ENCODE data around the gene ELK4.
A peak's percentile ranks its signal among the peaks of the same experiment; 100 is the strongest.

The ELK4 gene

DNA sequence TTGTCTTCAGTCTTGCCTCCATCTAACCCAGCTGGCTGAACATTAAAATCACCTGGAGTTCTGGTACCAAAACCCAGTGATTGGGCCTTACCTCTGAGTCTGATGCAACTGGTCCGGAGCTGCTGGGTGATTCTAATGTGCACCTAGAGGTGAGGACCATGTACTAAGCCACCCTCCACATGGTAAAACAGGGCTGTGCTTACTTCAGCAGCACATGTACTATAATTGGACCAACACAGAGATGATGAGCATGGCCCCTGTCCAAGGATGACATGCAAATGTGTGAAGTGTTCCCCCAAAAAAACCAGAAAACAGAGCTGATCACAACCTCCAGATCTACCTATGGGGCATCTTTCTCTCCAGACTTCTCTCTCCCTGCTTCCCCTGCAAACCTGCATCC is 37.0 kb downstream of the ELK4 start:
- no peak for DNase-seq

DNA sequence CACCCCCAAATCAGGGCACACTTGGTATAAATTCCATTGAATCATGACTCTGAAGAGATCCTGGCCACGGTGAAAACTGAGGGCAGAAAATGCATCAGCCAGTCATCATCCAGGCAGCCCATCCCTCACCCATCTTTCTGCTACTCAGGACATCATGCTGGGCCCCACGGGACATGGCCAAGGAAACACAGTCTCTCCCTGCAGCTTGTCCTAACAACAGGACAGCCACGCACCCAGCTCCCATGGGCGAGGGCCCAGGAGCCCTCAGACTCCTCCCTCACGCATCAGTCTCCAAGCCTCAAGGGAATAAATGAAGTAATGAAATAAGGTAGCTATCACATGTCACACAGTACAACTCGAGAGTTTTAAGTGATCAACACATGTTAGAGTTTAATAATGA is 37.8 kb downstream of the ELK4 start:
- no peak for DNase-seq

DNA sequence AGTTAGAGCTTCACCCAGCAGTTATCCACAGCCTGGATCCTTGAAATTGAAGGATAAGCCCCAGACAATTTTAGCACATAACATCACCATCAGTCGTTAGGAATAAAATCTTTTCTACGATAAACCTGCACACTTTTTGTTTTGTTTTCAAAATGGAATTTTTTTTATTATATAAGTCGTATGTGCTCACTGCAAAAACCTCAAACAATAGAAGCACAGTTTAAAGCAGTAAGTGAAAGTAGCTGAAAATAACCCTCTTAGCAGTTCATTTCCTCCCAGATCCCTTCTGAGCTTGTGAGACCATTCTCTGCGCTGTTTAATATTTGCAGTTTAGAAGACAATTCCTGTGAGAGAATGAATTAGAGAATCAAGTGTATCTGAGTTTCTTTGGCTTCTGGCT is 38.3 kb downstream of the ELK4 start:
- no peak for DNase-seq

DNA sequence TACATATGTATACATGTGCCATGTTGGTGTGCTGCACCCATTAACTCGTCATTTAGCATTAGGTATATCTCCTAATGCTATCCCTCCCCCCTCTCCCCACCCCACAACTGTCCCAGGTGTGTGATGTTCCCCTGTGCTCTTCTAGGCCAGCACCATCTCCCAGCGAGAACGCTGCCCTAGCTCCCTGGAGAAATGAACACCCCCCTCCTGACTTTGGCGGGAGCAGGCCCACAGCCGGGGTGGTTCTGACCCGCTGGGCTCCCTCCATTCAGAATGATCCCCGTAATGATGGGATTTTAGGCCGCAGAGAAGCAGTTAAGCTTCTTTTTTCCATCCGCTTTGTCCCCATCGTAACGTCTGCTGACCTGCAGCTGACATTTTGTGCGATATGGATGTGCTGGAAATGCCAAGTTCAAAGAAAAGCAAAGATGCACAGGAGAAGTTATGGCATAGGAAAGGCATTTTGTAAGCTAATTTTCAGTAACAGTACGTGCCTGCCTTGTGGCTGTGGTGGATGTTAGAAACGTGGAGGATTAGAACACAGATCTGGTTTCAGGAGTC is 39.3 kb downstream of the ELK4 start:
- no peak for DNase-seq

DNA sequence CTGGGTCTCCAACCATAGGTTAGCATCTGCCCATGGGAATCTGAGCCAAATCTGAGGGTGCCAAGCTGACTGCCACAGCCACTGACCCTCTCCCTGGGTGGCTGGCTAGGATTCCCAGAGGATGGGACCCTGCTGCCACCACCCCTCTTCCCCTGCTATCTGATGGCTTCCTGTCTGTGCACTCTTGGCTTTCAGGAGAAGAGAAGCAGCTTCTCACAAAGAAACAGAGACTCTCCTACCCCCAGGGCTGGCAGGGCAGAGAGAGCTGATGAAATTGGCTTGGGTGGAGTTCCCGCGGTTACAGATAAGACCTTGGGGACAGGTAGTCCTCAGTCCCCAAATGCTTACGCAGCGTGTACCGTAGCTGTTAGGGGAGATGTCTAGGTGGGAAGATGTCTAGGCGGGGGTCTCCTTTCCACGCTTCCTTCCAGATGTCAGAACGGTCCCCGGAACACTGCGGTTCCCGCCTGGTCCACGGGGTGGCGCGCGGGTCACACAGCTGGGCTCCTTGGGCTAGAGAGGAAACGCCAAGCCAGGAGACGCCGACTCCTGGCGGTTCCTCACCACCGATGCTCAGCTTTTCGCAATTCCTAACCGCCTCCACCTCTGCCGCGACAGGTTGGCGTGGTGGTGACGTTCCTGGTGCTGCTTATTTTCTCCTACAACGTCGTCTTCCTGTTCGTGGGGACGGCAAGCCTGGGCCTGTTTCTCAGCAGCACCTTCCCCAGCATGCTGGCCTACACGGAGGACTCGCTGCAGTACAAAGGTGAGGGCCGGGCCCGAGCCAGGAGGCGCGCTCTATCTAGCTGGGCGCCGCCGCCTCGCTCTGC is 40.1 kb downstream of the ELK4 start:
- peak; percentile 81 to 89 for DNase-seq

DNA sequence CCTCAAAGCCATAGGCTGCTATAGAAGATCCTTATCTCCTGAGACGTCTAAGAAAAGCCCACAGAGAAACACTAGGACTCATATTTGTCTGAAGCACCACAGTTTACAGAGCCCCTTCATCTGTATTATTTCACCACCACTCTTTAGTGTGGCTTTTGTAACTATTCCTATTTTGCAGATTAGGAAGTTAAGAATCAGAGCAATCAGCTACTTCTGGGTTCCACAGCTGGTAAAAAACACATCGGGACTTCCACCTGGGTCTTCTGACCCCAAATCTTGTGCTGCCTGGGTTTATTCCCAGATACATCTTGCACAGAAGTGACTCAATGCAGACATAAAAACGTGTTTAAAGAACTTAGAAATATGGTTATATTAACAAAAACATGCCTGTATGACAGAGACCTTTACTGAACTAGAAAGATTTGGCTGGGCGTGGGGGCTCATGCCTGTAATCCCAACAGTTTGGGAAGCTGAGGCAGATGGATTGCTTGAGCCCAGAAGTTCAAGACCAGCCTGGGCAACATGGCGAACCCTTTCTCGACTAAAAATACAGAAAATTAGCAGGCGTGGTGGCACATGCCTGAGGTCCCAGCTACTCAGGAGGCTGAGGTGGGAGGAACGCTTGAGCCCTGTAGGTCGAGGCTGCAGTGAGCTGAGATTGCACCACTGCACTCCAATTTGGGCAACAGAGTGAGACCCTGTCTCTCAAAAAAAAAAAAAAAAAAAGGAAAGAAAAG is 40.9 kb downstream of the ELK4 start:
- no peak for DNase-seq

DNA sequence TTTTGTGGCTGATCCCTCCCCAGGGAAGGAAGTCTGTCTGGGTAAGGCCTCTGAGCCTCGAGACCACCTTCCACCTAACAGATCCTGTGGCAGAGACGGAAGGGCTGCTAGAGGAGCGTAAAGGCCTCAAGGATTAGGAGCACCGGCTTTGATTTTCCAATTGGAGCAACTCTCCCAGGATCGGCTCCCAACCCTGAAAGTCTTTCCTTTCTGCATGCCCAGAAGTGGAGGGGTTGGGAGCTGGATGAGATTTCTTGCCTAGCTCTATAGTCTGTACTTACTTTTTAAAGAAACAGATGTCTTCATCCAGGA is 41.4 kb downstream of the ELK4 start:
- DNase-seq: no peak

DNA sequence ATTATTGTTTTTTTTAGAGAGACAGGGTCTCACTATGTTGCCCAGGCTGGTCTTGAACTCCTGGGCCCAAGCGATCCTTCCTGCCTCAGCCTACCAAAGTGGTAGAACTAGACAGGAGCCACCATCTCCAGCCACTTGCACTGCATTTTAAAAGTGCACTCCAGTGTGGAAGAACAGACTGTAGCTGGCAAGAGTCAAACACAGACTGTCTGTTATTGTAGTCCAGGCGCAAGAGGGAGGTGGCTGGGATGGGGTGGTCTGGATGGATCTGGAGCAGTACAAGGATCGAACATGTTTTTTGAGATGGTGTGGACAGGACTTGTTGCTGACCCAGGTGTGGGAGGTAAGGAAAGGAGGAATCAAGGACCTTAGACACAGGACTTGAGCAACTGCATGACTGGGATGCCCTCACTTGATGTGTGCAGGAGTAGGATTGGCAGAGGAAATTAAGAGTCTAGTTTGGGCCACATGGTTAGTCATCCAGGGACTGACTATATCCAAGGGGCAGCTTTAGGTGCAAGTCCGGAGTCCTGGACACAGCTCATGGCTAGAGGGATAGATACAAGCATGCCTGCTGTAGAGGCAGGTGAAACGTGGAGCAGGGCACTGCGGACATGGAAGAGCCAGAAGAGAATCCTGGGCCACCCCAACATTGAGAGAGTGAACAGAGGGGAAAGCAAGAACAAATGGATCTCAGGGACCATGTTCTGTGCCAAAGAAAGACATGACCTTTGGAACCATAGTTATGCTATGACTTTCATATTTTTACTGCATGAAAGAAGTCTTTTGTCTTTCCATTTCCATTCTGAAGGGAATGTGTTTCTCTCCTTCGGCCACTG is 42.0 kb downstream of the ELK4 start:
- DNase-seq: no peak

DNA sequence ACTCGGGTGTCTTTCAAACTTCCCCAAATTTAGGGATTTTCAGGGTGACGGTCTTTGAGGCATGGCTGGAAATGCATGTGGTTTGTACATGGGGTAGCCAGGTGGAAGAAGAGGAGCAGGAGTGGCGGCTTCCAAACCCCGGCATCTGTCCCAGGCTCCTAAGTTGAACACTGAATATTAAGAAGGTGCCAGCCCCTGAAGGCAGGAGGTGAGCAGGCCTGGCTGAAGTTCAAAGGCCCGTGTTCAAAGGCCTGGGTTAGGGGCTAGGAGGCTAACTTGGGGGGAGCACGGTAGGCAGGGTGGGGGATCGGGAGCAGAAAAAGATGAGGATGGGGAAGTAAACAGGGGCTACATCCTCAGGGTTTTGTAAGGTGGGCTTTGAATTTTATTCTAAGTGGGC is 42.8 kb downstream of the ELK4 start:
- DNase-seq: no peak

DNA sequence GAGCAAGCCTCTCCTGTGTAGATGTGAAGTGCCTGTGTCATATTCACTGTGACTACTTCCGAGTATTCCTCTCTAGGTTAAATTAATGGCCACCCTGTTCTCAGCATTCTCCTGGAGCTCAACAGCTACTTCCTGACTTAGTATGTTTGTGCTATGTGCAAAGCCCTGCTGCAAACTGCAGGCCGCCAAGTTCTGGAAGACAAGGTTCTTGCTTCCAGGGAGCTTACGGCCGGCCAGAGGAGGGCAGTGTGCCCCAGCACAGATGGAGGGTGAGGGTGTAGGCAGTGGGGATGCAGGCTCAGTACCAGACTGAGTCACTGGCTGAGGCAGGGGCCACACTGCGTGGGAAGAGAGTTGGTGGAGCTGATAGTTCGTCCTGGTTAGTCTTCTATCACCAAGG is 43.2 kb downstream of the ELK4 start:
- DNase-seq: no peak

DNA sequence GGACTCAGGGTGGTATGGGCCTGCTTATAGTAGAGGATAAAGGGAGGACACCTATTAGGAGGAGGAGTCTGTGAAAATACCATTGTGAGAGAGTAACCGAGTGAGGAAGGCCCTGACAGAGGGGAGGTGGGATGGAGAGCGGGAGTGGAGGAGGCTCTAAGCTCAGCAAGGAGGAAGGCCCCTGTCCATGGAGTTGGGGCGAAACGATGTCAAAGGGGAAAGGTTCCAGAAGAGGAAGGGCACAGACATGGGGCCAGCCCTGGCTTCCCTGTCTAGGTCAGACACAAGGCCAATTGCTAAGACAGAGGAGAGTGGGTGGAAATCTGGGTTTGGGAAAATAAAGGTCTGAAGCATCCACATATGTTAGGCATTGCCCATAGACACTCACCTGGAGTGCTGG is 44.2 kb downstream of the ELK4 start:
- DNase-seq: no peak

DNA sequence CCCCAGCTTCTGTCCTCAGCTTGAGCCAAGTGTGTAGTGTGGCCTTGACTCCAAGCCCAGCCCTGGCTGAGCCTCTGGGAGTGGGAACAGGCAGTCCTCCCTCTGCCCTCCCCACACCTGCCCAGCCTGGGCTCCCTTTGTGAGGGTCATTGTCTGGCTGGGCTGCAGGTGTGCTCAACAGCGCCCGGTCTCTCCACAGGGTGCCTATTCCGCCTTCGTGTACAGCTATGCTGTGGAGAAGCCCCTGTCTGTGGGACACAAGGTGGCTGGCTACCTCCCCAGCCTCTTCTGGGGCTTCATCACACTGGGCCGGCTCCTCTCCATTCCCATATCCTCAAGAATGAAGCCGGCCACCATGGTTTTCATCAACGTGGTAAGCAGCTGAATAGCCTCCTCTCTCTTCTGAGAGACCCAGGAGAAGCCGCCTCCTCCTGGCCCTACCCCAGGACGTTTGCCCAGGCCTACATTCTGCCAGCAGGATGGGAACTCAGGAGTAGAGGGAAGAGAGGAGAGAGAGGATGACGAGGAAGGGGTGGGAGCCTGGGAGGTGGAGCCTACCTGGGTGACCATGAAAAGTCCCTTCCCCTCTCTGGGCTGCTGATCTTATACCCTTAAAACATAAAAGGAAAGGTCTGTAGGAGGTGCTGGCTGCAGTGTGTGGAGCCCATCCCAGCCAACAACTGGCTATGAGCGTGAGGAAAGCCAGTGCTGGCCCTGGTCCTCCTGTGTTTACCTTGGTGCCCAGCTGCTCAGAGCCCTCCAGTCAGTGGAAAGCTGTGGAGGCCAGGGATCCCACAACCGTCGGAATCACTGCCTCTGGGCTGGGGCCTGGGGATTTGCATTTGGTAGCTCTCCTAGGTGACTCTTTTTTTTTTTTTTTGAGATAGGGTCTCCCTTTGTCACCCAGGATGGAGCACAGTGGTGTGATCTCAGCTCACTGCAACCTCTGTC is 45.7 kb downstream of the ELK4 start:
- DNase-seq: no peak

DNA sequence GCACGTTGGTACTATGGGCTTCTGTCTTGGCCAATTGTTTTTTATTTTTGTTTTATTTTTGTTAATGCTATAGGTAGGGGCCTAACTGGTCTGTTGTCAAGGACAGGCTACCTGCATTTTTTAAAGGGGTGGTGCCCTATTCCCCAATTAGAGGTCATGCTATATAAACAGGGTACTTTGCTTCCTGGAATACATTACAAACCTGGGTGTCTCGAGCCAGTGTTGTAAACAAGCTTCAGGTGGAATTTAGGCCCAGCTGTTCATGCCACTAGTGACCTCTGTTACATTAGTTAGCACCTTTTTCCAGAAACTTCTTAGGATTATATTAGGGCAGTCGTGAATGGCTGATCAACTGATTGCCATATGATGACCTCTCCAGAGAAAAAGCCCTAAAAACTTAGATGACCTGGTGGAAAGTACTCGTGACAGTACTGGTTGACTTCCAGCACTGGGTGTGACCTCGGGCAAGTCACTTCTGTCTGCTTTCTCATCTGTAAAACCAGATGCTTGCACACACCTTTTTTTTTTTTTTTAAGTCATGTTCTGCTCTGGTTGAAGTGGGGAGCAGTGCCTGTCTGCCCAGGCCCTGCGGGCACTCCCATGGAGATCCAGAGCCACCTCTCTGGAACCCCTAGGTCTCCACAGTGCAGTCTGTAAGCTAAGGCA is 46.5 kb downstream of the ELK4 start:
- DNase-seq: no peak

DNA sequence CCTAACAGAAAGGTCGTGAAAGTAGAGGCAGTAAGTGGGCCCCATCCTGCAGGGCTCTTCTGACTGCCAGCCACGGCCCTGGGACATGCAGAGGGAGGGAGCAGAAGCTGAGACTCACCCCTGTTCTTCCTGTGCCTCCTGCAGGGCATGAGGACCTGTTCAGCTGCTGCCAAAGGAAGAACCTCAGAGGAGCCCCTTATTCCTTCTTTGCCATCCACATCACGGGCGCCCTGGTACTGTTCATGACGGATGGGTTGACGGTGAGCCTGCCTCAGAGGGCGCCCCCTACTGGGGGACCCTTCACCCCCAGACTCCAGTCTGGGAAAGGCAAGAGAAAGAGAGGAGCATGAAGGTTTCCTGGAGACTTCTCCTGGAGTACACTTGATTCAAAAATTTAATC is 47.1 kb downstream of the ELK4 start:
- no peak for DNase-seq

DNA sequence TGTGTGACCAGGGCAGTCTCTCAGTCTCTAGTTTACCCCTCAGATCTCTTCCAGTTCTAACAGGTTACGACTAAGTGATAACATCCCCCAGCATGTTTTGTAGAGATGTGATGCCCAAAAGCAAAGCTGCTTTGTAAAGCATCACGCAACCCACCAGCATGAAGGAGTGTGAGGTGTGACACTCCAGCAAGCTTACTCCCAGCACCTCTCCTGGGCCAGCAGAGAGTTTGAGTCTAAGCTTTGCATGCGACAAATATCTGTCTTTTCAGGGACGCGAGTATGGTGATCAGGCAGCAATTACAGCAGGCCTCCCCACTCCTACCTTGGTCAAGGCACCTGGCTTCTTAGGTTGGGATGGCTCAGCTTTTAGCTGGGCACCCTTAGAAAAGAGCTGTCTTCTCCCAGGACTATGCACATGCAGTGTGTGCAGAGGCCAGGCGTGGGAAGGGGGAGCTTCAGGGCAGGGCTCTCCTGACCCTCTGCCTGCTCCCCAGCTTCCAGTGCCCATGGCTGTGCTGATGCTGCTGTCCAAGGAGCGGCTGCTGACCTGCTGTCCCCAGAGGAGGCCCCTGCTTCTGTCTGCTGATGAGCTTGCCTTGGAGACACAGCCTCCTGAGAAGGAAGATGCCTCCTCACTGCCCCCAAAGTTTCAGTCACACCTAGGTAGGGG is 48.2 kb downstream of the ELK4 start:
- DNase-seq: no peak

DNA sequence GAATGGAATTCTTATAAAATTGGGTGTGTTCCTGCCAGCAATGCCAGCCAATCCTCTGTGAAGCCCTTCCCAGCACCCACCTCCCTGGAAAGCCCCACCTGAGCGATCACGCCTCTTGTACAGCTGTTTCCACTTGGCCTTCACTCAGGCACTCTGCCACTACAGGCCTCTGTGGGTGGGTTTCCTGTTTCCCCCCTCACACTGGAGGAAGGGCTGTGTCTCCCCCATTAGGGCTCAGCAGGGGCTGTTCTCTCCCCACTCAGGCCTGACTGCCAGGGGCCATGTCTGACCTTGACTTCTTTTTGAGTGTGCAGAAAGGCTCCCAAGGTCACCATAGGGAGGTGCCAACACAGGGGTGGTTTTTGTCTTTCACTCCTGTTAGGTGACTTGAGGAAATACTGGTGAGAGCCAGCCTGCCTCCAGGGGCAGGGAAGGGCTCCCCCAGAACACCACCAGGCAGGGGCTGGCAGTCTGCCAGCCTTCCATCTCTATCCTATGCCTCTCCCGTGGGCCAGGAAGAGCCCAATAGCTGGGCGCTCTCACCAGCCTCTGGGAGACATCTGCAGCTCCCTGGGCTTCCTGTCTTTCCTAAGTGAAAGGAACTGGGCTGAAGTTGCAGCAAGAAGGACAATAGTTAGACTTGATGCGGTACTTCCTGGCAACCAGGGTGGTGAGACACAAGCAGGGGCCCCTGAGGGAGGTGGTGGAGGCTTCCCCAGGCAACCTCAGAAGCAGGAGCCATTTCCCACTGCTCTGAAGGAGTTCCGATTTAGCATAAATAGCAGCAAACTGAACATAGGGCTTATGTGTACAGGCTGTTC is 49.1 kb downstream of the ELK4 start:
- DNase-seq: peak; percentile 18 to 46

DNA sequence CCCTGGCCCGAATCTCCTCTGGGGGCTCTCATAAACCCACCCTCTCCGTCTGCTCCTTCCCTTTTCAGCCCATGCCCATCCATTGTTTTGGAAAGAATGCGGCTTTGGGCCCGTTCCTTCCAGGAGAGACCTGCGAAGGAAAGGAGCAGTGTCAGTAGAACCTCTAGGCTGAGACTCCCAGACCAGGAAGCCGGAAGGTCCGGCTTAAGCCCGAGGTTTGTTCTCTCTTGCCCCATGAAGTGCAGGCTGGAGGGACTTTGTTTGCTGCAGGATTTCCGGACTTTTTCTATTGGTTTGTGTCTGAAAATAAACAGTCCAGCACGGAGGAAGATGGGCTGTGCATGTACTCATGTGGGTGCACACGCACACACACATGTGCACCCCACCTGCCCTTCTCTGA is 49.8 kb downstream of the ELK4 start:
- DNase-seq: no peak

DNA sequence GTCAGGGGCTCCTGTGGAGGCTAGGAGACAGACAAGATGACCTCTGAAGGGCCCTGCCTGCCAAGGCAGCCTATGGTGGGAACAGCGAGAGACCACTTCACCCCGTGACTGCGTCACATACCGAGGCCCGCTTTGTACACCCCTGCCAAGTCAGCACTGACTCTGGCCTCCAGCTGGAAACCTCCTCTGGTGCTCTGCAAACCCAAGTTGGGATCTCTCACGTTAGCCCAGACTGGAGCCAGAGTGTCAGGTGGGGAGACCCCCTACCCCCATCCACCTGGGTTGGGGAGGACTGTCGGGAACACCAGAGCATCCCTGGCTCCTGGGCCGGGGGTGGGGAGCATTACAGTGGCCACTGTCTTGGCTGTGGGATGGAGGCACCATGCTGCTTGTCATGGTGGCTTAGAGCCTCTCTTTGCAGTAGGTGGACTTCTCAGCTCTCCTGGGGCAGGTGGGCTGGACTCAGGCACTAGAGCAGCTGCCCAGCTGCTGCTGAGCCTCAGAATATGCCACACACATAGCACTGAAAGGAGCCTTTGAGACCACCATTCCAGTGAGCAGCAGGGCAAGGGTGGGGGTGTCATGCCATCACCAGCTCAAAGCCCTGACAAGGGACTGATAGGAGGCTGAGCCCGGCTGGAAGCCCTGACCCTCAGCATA is 50.4 kb downstream of the ELK4 start:
- no peak for DNase-seq

DNA sequence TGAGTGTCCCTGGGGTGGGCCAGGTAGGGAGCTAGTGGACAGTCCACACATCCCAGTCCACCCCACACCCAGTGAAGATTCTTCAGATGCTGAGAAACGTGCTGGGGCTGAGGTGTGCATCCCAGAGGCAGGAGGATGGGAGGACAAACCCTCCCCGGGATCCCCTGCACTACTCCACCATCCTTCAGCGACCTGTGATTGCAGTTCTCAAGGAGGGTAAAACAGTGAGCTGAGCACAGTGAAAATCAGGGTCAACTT is 51.0 kb downstream of the ELK4 start:
- no peak for DNase-seq
